HepG2 (cell line): ENCODE results near the gene EMC9. TPM values are rescaled to one million over a fixed set of nuclear protein-coding genes. Genes with fewer than 3 reads are reported as not detected.

Experiments used
- CREB1 ChIP-seq, 2 experiments: fragments of 450-650 bp in 1 of 2; IDR thresholded peaks; 2 replicates each; pipeline ENCODE4 v1.6.1; 2016 to 2017; ENCODE audit warnings: control low read depth in 1 of 2, mild to moderate bottlenecking in 1 of 2, missing compliant biosample characterization in 1 of 2, missing genetic modification characterization in 1 of 2
- DMAP1 ChIP-seq: IDR thresholded peaks from 2 replicates; pipeline ENCODE4 v1.6.1; 2016
- MXI1 ChIP-seq: IDR thresholded peaks from 3 replicates; pipeline ENCODE4 v1.6.1; 2012; ENCODE audit warnings: low read depth, low read length, inconsistent platforms, borderline replicate concordance
- POLR2G ChIP-seq: fragments of 200-400 bp; formaldehyde crosslinking; IDR thresholded peaks from 2 replicates; pipeline ENCODE4 v1.6.1; 2018; ENCODE audit warnings: mild to moderate bottlenecking, low read depth, low read length, moderate library complexity
- SMAD3 ChIP-seq: sonication (generic); formaldehyde crosslinking; IDR thresholded peaks from 2 replicates; pipeline ENCODE4 v1.4.0; 2020; ENCODE audit warnings: missing genetic modification reagents
- ZBTB1 ChIP-seq: sonication (generic); formaldehyde crosslinking; IDR thresholded peaks from 2 replicates; pipeline ENCODE4 v1.4.0; 2020; ENCODE audit warnings: missing genetic modification reagents, borderline replicate concordance
- ZNF121 ChIP-seq: sonication (generic); formaldehyde crosslinking; IDR thresholded peaks from 2 replicates; pipeline ENCODE4 v1.5.0; 2020; ENCODE audit warnings: mild to moderate bottlenecking, missing genetic modification reagents
- ZNF180 ChIP-seq: sonication (generic); formaldehyde crosslinking; IDR thresholded peaks from 2 replicates; pipeline ENCODE4 v1.4.0; 2020; ENCODE audit warnings: low read depth, missing genetic modification reagents, borderline replicate concordance
- ZNF207 ChIP-seq: fragments of 450-650 bp; IDR thresholded peaks from 2 replicates; pipeline ENCODE4 v1.6.1; 2016; ENCODE audit warnings: antibody characterized with exemption, borderline replicate concordance
- ZNF296 ChIP-seq: sonication (generic); formaldehyde crosslinking; conservative IDR thresholded peaks from 2 replicates; pipeline ENCODE4 v1.5.0; 2020; ENCODE audit warnings: mild to moderate bottlenecking, missing genetic modification reagents
- ZNF496 ChIP-seq: sonication (generic); formaldehyde crosslinking; IDR thresholded peaks from 2 replicates; pipeline ENCODE4 v1.8.1; 2023; ENCODE audit warnings: mild to moderate bottlenecking, moderate library complexity, missing genetic modification reagents; ENCODE audit not compliant: insufficient replicate concordance
- ZNF660 ChIP-seq: sonication (generic); formaldehyde crosslinking; IDR thresholded peaks from 2 replicates; pipeline ENCODE4 v1.5.1; 2020; ENCODE audit warnings: mild to moderate bottlenecking, low read depth, missing genetic modification reagents, borderline replicate concordance
- ZNF773 ChIP-seq: sonication (generic); formaldehyde crosslinking; IDR thresholded peaks from 2 replicates; pipeline ENCODE4 v1.4.0; 2020; ENCODE audit warnings: missing genetic modification reagents, borderline replicate concordance
- ZNF792 ChIP-seq: IDR thresholded peaks from 2 replicates; pipeline ENCODE4 v1.6.1; 2016
- ZNF850 ChIP-seq: sonication (generic); formaldehyde crosslinking; conservative IDR thresholded peaks from 2 replicates; pipeline ENCODE4 v1.9.0; 2021; ENCODE audit warnings: mild to moderate bottlenecking, missing genetic modification reagents
- ZNF879 ChIP-seq: sonication (generic); formaldehyde crosslinking; IDR thresholded peaks from 2 replicates; pipeline ENCODE4 v1.8.1; 2023; ENCODE audit warnings: missing genetic modification reagents
- ZNF891 ChIP-seq: sonication (generic); formaldehyde crosslinking; IDR thresholded peaks from 2 replicates; pipeline ENCODE4 v1.5.0; 2020; ENCODE audit warnings: mild to moderate bottlenecking, missing genetic modification reagents
- polyA plus RNA-seq, 8 experiments: library from polyadenylated mRNA; depleted of rRNA in 3 of 8; stranded (reverse) in 7 of 8; unstranded in 1 of 8; fragments of >200 nt; fragmentation: Illumina TruSeq in 4 of 8; extraction: Trizol in 4 of 8; gene quantifications; 2 replicates each; pipeline versions ENCODE4 v1.2.1 to v1.2.3, GENCODE V29; 2011 to 2016; ENCODE audit warnings: low read depth in 4 of 8, missing spikeins in 1 of 8, mixed read lengths in 1 of 8; ENCODE audit not compliant: insufficient read depth in 1 of 8
- total RNA-seq, 5 experiments: library from RNA; depleted of rRNA; stranded (reverse); fragments of >200 nt; fragmentation: Illumina TruSeq; extraction: Trizol; gene quantifications; 2 replicates each; pipeline ENCODE4 v1.2.3, GENCODE V29; 2016; ENCODE audit warnings: low read depth in 1 of 5
- TF ChIP-seq, protein P1 (sequence below), 2 experiments: fragments of 450-650 bp in 1 of 2; sonication (generic) in 1 of 2; formaldehyde crosslinking in 1 of 2; IDR thresholded peaks; 2 replicates each; pipeline versions ENCODE4 v1.6.1 to v1.8.0; 2016 to 2022; ENCODE audit warnings: antibody characterized with exemption in 1 of 2, mild to moderate bottlenecking in 1 of 2, missing genetic modification reagents in 1 of 2
- TF ChIP-seq, protein P2 (sequence below): sonication (generic); formaldehyde crosslinking; IDR thresholded peaks from 2 replicates; pipeline ENCODE4 v1.8.0; 2022; ENCODE audit warnings: mild to moderate bottlenecking, missing genetic modification reagents; ENCODE audit not compliant: insufficient replicate concordance
- TF ChIP-seq, protein P3 (sequence below): sonication (generic); formaldehyde crosslinking; IDR thresholded peaks from 2 replicates; pipeline ENCODE4 v1.4.0; 2020; ENCODE audit warnings: missing genetic modification reagents

The EMC9 gene
- total and polyA plus RNA-seq, 2 of the 13 experiments (the other 11 are each of a cell fraction or from before 2014, with no cell fraction given) = 60.5 to 78.7 TPM

DNA sequence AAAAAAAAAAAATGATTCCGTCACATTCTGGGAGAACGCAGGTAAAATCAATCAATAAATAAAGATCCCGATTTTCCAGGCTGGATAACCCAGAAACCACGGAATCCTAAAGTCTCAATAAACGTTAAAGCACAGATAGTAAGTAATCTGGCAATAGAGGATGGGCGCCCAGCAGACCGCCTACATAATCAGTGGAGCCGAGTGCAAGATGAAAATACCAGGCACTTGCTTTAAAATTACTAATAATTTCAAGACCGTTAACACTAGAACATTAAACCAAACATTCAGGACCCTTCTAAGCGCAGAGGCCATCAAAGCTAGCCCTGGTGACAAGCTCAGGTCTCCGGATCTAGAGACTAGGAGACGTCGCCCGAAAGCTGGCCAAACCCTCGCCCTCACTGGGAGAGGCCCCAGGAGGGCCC, 28.0 kb downstream of the EMC9 start (continued):
- TF ChIP-seq, protein P1, sequence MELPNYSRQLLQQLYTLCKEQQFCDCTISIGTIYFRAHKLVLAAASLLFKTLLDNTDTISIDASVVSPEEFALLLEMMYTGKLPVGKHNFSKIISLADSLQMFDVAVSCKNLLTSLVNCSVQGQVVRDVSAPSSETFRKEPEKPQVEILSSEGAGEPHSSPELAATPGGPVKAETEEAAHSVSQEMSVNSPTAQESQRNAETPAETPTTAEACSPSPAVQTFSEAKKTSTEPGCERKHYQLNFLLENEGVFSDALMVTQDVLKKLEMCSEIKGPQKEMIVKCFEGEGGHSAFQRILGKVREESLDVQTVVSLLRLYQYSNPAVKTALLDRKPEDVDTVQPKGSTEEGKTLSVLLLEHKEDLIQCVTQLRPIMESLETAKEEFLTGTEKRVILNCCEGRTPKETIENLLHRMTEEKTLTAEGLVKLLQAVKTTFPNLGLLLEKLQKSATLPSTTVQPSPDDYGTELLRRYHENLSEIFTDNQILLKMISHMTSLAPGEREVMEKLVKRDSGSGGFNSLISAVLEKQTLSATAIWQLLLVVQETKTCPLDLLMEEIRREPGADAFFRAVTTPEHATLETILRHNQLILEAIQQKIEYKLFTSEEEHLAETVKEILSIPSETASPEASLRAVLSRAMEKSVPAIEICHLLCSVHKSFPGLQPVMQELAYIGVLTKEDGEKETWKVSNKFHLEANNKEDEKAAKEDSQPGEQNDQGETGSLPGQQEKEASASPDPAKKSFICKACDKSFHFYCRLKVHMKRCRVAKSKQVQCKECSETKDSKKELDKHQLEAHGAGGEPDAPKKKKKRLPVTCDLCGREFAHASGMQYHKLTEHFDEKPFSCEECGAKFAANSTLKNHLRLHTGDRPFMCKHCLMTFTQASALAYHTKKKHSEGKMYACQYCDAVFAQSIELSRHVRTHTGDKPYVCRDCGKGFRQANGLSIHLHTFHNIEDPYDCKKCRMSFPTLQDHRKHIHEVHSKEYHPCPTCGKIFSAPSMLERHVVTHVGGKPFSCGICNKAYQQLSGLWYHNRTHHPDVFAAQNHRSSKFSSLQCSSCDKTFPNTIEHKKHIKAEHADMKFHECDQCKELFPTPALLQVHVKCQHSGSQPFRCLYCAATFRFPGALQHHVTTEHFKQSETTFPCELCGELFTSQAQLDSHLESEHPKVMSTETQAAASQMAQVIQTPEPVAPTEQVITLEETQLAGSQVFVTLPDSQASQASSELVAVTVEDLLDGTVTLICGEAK (IDR thresholded peaks at IDR 0.05) = no peak
- TF ChIP-seq, protein P1 (CRISPR knock-in tag; IDR thresholded peaks at IDR 0.05) = no peak
- no peak for TF ChIP-seq ZBTB1
- TF ChIP-seq ZNF792 = no peak
- TF ChIP-seq, protein P2, sequence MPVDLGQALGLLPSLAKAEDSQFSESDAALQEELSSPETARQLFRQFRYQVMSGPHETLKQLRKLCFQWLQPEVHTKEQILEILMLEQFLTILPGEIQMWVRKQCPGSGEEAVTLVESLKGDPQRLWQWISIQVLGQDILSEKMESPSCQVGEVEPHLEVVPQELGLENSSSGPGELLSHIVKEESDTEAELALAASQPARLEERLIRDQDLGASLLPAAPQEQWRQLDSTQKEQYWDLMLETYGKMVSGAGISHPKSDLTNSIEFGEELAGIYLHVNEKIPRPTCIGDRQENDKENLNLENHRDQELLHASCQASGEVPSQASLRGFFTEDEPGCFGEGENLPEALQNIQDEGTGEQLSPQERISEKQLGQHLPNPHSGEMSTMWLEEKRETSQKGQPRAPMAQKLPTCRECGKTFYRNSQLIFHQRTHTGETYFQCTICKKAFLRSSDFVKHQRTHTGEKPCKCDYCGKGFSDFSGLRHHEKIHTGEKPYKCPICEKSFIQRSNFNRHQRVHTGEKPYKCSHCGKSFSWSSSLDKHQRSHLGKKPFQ (CRISPR knock-in tag) = no peak
- TF ChIP-seq, protein P3, sequence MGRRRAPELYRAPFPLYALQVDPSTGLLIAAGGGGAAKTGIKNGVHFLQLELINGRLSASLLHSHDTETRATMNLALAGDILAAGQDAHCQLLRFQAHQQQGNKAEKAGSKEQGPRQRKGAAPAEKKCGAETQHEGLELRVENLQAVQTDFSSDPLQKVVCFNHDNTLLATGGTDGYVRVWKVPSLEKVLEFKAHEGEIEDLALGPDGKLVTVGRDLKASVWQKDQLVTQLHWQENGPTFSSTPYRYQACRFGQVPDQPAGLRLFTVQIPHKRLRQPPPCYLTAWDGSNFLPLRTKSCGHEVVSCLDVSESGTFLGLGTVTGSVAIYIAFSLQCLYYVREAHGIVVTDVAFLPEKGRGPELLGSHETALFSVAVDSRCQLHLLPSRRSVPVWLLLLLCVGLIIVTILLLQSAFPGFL (CRISPR knock-in tag) = no peak
- TF ChIP-seq ZNF180 (CRISPR knock-in tag) = peak; percentile 32; the same call in 1 of the 2 replicates
- TF ChIP-seq DMAP1 (CRISPR knock-in tag) = no peak
- TF ChIP-seq ZNF121 (CRISPR knock-in tag) = no peak
- TF ChIP-seq ZNF296 = no peak
- TF ChIP-seq ZNF891 (CRISPR knock-in tag) = no peak
- TF ChIP-seq MXI1 = no peak
- no peak for TF ChIP-seq CREB1 (IDR thresholded peaks at IDR 0.05)
- TF ChIP-seq CREB1 (CRISPR knock-in tag; IDR thresholded peaks at IDR 0.05) = no peak
- TF ChIP-seq ZNF660 = 0 out of 2 replicates have a peak, but pooled peaks have one; percentile 19
- peak; percentile 73; the same call in 1 of the 2 replicates for TF ChIP-seq ZNF773 (CRISPR knock-in tag)
- no peak for TF ChIP-seq ZNF879
- no peak for TF ChIP-seq ZNF850 (CRISPR knock-in tag)
- TF ChIP-seq SMAD3 (CRISPR knock-in tag) = no peak
- no peak for TF ChIP-seq POLR2G
- no peak for TF ChIP-seq ZNF207
- no peak for TF ChIP-seq ZNF496 (CRISPR knock-in tag)
